ENCODE data around the gene ERBB4.

Gene ERBB4

DNA sequence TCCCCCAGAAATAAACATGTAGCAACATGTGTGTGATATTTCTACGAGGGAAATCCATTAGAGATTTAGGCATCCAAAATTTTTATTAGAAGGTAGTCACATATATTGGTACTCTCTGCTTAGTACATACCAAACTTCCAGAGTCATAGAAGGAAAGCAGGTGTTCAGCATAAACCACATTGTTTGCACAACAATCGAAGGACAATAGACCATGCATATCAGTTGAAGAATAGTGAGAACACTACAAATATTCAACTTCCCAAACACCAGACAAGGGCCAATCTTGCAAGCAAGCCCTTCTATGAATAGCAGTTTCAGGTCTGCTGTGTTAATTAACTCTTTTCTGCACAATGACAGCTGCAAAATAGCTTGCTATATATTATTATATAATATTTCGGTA lies 702.2 kb downstream of the ERBB4 start:
- DNase-seq (ENCODE audit: low read depth, low spot score), result no peak

DNA sequence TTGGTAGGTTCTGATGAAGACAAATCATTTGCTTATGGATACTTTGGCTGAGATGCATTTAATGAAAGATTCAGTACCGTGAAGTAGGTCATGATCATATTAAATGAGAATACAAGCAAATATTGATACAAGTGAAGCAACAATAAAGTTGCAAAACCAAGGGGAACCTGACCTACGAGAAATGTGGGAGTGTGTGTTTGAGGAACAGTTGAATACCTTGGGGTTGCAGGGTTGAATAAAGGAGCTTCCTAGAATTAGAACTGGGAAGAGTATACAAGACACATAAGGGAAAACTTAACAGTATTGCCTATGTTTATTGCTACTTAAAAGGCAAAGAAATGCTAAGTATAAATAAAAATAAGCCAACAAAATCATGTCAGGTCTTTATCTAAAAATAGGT lies 702.9 kb downstream of the ERBB4 start:
- no peak for DNase-seq (ENCODE audit: low read depth, low spot score)

DNA sequence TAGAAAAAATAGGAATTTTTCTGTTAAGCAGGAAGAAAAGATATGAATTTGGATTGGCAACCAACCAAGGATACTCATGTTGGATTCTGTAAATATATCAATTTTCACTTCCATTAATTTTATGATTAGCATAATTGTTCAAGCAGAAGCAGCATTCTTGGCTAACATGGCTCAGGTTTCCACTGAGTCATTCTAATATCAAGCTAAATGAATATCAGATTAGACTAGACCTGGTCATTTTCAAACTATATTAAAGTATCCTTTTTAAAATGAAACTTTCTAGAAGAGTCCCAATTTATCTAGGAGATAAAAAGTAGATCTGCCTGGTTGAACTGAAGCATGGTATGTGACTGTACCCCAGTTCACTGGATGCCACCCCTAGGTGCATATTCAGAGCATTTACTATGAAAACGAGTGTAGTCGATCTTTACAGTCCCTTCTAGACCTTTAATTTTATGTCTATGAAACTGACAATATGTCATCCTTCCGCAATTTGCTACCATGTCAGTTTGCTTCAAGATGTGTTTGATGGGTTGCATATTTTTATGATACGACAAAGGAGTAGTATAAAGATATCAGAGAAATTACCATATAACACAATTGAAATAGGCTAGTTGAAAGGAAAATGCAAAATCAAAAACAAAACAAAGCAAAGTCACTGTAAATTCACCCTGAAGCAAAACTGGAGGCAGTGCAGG lies 704.9 kb downstream of the ERBB4 start:
- DNase-seq (ENCODE audit: low read depth, low spot score), result no peak

DNA sequence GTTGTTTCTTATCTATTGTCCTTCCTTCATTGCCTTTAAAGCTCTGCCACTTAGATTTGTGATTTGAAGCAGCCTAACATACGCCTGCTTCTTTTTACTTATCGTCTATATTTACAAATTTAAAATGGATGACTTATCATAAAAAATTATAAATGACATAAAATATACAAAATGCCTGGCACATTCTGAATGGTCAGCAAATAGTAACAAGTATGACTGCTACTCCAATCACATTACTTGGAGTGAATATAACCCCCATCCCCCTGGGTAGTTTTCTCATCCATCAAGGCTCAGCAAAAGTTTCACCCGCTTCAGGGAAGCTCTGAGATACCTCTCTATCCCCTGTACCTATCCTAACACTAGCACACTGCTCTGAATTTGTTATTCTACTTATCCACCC lies 708.9 kb downstream of the ERBB4 start:
- DNase-seq (ENCODE audit: low read depth, low spot score), result no peak

DNA sequence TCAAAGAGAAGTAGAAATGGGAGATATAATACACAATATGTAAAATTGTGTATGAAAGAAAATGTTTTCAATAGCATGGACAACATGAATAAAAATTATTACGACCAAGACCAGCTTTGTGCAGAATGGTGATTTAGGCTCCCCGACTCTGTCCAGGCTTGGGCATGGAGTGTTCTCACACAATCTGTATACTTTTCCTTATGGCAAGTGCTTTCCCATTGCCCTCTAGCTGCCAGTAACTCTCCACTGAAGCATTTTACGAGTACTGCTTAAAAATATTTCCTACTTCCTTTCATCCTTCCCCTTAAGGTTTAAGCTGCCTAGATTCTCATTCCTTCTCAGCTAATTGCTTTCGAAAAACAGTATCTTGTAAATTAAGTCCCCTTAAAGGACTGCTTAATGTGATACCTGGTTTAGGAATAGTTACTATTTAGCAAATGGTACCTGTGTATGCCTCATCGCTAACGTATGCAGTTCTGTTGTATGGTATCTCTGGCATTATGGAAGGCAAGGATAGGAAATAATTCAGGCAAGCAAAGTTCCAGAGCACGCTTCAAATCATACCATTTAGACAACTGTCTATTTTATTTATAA lies 714.6 kb downstream of the ERBB4 start:
- DNase-seq (ENCODE audit: low read depth, low spot score), result no peak

DNA sequence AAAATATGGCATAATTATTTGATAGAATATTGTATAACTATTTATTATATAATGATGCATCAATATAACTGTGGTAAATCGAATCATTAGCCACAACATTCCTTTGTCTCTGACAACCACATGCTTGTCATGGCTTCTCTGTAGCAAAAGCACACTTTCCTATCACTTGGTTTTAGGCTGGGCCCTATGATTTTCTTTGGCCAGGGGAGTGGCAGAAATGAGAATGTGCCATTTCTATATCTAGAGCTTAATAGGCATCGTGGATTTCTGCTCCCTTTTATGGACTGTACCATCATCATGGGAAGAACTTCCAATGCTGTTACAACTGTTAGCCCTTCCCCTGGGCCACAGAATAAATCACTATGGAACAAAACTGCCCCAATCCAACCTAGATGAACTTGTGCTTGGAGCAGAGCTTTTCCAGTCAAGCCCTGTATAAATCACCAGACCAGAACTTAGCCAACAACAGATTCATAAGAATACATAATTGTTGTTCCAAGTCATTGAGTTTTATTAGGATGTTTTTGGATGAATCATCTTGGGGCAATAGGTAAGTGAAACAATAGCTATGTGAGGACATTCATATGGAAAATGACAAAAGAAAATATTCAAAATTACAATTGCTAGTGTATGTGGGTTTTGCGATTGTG lies 715.8 kb downstream of the ERBB4 start:
- DNase-seq (ENCODE audit: low read depth, low spot score), result no peak

DNA sequence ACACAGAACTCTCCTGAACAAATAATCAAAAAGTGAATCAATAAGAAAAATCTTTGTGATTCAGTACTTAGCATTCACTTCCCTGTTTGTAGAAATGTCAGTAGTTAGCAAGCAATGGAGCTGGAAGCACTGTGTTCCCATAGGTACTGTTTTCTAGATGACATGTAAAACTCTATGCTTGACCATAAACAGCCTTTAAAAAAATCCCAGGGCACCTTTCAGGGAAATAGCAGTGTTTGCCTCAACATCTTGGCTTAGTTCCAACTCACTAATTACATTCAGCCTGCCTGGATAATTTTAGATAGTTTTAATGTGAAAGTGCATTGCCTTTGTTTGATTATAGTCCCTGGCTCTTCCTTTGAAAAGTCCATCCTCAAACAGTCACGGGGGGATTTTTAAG lies 721.8 kb downstream of the ERBB4 start:
- no peak for DNase-seq (ENCODE audit: low read depth, low spot score)

DNA sequence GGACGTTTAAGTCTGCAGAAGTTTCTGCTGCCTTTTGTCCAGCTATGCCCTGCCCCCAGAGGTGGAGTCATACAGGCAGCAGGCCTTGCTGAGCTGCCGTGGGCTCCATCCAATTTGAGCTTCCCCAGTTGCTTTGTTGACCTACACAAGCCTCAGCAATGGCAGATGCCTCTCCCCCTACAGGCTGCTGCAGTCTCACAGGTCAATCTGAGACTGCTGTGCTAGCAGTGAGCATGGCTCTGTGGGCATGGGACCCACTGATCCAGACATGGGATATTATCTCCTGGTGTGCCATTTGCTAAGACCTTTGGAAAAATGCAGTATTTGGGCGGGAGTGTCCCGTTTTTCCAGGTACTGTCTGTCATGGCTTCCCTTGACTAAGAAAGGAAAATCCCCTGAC lies 726.0 kb downstream of the ERBB4 start:
- no peak for DNase-seq (ENCODE audit: low read depth, low spot score)

DNA sequence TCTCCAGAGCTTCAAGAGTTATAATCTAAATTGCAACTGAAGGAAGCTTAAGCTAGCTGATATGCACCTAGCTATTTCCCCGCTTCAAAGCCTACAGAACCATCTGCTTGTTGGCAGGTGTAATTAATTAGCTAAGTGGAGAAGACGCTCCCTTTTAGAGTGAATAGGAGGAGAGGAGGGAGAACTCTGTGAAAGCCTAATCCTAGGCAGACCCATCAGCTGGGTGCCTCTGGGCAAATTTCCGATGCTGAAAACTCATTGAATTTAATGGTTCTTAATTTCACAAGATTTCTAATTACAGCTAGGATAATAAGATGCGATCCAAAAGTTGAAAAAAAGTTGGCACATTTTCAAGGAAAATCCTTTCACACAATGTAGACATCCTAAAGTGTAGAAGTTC lies 735.9 kb downstream of the ERBB4 start:
- no peak for DNase-seq (ENCODE audit: low read depth, low spot score)

DNA sequence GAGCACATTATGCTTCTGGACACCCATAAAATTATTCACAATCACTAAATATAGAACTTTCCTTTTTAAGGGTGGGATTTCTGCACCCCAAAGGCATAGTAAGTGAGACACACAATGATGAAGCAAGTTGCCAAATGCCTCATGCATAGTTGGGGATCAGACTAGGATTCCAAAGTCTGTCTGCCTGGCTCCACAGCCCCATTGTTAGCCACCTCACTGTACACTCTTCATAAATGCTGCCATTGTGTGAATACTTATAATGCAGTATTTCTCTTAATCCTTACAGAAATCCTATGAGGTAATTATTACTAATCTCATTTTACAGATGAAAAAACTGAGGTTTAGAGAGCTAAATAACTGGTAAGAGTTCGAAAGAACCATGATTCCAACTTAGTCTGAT lies 738.6 kb downstream of the ERBB4 start:
- DNase-seq (ENCODE audit: low read depth, low spot score), result no peak

DNA sequence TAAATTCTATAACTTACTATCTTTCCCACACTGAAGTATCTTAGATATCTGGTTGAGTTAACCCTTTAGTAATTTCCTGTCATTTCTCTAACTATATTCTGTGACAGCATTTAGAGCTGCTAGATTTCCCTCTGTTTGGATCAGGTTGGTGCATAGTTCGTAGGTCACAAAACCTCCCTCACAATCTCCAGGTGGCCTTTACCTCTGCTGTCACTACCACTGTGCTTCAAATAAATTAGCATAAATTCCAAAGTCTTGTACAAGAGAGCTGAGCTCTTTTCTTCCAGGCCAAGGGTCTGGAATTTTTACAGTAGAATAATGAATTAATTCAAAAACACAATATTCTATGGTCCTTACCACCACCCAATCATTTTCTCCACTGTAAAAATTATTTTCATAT lies 739.7 kb downstream of the ERBB4 start:
- no peak for DNase-seq (ENCODE audit: low read depth, low spot score)

DNA sequence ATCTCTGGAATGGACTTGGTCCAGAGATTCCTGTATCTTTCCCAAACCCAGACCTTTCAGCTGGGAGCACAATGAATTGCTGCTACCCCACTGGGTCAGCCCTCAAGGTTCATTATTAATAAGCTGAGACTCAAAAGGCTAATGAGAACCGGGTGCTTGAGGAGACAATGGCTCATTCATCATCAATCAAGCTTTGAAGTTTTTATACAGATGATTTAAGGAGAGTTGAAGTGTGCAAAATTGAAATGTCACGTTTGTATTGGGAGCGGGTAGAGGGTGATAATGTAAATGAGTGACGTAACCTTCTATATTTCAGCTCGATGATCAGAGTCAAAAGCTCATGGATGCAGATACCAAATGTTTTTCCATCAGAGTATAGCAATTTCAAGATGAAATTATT lies 744.9 kb downstream of the ERBB4 start:
- DNase-seq (ENCODE audit: low read depth, low spot score), result no peak

DNA sequence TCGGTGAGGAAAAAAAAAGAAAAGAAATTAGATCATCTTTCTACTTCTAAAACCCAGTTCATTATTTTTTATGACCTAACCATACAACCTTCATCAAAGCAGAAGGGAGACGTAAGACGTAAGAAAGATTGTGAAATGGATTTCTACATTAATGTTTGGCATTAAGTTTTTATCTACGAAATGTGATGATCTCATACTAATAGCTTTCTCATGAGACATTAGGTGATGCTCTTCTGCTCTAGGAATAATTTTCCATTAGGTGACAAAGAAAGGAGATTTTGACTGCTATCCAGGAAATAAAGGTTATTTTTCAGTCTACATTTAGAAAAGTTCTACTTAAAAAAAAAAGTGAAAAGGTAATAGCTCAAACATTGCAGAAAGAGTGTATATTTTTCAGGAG lies 748.6 kb downstream of the ERBB4 start:
- no peak for DNase-seq (ENCODE audit: low read depth, low spot score)

DNA sequence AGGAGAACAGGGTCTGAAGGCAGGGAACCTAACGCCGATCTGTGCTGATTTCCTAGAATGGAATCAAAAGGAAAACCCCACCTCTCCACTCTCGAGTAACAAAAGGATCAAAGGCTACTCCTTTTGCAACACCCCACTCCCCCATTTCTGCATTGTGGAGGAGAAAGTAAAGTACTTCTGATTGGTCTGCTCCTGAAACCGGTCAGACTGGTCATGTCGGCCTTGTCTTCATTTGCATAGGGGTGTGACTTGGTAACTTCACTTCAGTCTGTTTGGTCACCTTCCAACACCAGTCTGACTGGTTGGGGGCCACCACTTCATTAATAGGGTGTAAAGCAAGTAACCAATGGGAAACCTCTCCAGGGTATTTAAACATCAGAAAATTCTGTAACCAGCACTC lies 771.9 kb downstream of the ERBB4 start:
- no peak for DNase-seq (ENCODE audit: low read depth, low spot score)

DNA sequence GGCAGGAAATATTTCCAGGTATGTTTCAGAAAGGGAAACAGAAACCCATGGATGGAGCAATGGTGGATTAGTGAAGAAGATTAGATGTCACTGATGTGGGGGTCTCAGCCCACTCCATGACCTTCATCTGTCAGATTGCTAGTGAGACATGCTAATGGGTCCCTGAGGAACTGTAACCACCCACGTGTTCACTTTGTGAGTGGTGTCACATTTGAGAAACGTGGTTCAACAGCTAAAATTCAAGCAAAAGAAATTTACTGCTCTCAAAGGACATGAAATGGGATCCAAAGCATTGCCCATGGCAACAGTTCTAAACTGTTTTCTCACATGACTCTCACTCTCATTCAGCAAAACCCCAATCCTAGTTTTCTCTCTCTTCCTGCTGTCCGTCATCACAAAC lies 776.1 kb downstream of the ERBB4 start:
- DNase-seq (ENCODE audit: low read depth, low spot score), result no peak

DNA sequence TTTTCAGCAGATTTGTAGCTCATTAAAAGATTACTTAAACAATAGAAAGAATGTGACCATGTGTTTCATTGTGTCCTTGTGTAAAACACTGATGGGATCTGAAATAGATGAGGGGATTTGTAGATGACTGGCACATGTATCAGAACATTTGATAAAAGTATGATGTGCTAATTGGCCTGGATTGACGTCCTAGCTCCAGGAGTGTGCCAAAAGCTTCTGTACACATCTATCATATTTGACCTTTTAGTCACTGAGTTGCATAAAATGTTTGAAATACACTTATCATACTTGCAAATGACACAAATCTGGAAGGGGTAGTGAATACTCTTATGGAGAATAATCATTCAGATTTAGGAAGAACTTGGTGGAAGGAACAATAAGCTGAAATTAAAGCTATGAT lies 778.5 kb downstream of the ERBB4 start:
- no peak for DNase-seq (ENCODE audit: low read depth, low spot score)

DNA sequence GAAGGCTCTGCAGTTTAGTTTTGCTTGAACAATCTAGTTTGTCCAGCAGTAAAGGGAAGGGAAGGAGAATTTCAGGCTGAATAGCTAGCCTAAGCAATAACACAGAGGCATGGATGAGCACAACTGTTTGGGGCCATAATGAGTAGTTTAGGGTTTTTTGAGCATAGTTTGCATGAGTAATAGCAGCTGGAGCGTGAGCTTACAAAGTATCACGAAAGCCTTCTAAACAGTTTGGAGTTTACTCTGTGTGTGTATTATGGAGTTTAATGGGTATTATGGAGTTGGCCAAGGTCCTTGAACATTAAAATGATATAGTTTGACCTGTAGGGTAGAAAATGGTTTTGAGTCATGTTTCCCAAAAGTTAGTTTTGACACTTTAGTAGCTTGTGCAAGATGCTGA lies 782.3 kb downstream of the ERBB4 start:
- DNase-seq (ENCODE audit: low read depth, low spot score), result no peak

DNA sequence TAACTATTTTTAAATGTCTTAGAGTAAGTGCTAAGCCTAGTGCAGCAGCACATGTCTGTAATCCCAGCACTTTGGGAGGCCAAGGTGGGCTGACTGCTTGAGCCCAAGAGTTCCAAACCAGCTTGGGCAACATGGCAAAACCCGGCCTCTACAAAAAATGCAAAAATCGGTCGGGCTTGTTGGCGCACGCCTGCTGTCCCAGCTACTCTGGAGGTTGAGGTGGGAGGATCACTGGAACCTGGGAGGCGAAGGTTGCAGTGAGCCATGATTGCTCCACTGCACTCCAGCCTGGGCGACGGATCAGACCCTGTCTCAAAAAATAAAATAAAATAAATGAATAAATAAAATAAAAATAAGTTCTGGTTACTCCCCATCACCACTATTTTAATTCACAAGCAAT lies 783.4 kb downstream of the ERBB4 start:
- DNase-seq (ENCODE audit: low read depth, low spot score), result no peak

DNA sequence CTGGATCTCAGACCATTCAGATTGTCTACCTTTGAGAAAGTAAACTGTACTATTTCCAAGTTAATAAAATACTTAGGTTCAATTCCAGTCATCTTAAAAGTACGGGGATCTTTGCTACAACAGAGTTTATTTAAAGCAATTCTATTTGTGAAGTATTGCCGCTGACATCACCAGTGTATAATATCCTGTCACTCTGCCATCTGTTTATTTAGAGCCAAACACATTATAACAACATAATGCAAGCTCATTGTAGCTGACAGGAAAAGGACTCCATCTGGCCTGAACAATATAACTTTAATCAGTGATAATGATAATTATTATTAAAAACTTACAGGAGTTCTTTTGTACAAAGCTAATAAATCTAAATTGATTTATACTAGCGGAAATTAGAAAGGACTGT lies 786.8 kb downstream of the ERBB4 start:
- DNase-seq (ENCODE audit: low read depth, low spot score), result no peak

DNA sequence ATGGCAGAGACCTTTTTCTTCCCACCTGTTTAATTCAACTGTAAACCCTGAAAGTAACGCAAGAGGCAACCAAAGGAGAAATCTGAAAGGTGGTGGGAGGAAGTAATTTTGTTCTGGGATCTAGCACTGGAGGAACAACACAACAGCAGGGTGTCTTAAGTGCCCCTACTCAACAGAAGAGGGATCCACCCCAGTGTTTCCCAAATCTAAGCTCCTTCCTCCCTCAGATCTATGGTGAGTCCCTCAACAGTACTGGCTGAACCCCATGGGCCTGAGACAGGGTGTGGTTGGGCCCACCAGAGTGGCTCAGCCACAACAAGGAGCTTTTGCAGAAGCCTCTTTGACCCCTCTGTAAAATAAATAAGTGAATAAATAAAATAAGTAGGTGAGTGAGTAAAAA lies 790.3 kb downstream of the ERBB4 start:
- DNase-seq (ENCODE audit: low read depth, low spot score), result no peak

DNA sequence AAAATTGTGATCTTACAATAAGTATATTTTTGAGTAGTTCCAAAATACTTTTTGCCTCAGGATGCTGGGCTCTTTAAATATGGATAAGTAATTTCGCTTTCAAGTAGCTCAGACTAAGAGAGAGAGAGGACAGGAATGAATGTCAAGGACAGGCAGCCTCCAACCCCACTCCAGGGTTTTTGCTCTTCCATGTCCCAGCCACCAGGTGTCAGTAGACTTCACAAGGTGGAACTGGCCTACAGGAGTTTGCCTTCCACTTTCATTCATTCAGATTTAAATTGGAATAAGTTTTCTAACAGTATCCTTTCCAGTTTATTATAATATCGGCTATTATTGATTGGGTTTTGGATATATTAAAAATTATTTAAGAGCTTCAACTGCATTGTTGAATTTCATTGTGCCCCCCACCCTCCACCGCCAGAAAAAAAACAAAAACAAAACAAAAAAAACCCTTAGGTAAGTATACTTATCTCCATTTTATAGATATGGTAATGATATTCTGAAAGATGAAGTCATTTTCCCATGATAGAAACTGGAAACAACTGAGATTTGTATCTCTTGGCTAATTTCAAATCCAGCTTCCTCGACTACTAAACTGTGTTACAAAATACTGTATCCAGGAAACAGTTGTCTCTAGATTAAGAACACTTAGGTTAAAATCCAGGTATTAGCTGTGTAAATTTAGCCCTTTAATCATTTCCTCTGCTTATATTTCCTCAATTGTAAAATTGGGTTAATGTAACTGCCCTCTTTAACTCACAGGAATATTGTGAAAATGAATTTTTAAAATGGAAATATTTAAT lies 793.1 kb downstream of the ERBB4 start:
- DNase-seq (ENCODE audit: low read depth, low spot score), result peak; percentile 77

DNA sequence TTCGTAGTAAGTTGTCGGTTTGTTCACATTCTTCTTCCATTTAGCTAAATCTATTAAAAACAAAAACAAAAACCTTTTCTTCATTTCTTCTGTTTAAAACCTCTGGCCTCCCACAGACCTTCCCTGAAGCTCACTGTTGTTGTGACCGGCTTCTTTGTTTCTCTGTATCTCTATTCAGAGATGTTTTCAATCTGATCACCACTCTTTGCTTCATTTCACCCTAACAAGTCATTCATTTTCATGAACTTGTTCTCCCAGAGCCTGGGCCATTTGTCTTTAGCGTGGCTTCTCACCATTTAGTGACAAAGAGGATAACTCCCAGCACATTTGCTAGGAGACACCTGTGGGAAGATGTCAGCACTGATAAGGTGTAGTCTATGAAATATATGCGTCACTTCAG lies 794.2 kb downstream of the ERBB4 start:
- DNase-seq (ENCODE audit: low read depth, low spot score), result no peak

DNA sequence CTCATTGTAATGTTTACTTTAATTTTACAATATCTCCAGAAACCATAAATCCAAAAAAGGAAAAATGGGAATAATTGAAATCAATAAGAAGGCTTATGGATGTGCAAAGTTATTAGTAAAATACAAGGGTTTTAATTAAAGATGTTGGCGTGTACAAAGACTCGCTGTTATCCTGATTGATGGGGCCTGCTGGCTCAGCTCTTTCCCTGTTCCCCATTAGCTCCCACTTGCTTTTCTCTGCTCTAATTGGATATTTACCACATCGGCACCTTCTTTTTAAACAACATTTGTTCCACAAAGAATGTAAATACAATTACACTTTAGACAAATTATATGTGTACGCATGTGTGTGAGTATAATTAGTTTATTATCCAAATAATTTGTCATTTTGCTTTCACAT lies 796.6 kb downstream of the ERBB4 start:
- DNase-seq (ENCODE audit: low read depth, low spot score), result no peak

All from astrocyte of the hippocampus (primary cell).